K562 (cell line): ENCODE results near the gene TICRR. TPM values are rescaled to one million over a fixed set of nuclear protein-coding genes. Genes with fewer than 3 reads are reported as not detected.
A peak's percentile ranks its signal among the peaks of the same experiment; 100 is the strongest.

Experiments
- E2F3 ChIP-seq: fragments of 250-450 bp; sonication (Bioruptor Pico); IDR thresholded peaks from 2 replicates; pipeline ENCODE4 v1.4.0; 2020; ENCODE audit warnings: mild to moderate bottlenecking
- ETV5 ChIP-seq: sonication (generic); formaldehyde crosslinking; IDR thresholded peaks from 2 replicates; pipeline ENCODE4 v1.4.0; 2020; ENCODE audit warnings: low read depth, mild to moderate bottlenecking, missing genetic modification reagents
- HDAC8 ChIP-seq: fragments of 450-650 bp; IDR thresholded peaks from 2 replicates; pipeline ENCODE4 v1.6.1; 2016; ENCODE audit warnings: mild to moderate bottlenecking, missing genetic modification characterization, moderate library complexity, missing compliant biosample characterization
- NFE2 ChIP-seq: IDR thresholded peaks from 2 replicates; pipeline ENCODE4 v1.6.1; 2014; ENCODE audit warnings: antibody characterized with exemption, low read depth
- NFRKB ChIP-seq: fragments of 450-650 bp; IDR thresholded peaks from 2 replicates; pipeline ENCODE4 v1.6.1; 2016; ENCODE audit warnings: low read depth
- TARDBP ChIP-seq: fragments of 450-650 bp; IDR thresholded peaks from 2 replicates; pipeline ENCODE4 v1.6.1; 2016
- ZNF583 ChIP-seq: fragments of 250-450 bp; sonication (Bioruptor Pico); IDR thresholded peaks from 2 replicates; pipeline ENCODE4 v1.4.0; 2020
- polyA plus RNA-seq, 8 experiments: library from polyadenylated mRNA; depleted of rRNA in 4 of 8; stranded (reverse) in 5 of 8; unstranded in 3 of 8; fragments of >200 nt; fragmentation: Nextera tagmentation in 2 of 8; fragmentation: Illumina TruSeq in 1 of 8; extraction: Ambion mirVana in 2 of 8; extraction: Trizol in 1 of 8; gene quantifications; 2 replicates each; pipeline versions ENCODE4 v1.2.1 to v1.2.3, GENCODE V29; 2011 to 2014; ENCODE audit warnings: inconsistent platforms in 1 of 8, missing spikeins in 1 of 8
- total RNA-seq, 7 experiments: library from RNA; depleted of rRNA in 6 of 7; stranded (reverse); fragments of >200 nt in 6 of 7; fragmentation: Illumina TruSeq in 2 of 7; extraction: Trizol in 2 of 7; gene quantifications; 2 replicates each; pipeline versions ENCODE4 v1.2.1 to v1.2.3, GENCODE V29; 2011 to 2021; ENCODE audit warnings: low replicate concordance in 1 of 7
- TF ChIP-seq, protein P1 (sequence below): fragments of 200-600 bp; sonication (generic); IDR thresholded peaks from one replicate; pipeline ENCODE4 v1.6.1; 2012; ENCODE audit warnings: mild to moderate bottlenecking, low read depth, low read length, inconsistent platforms
- TF ChIP-seq, protein P2 (sequence below): fragments of 250-450 bp; sonication (Bioruptor Pico); IDR thresholded peaks from 2 replicates; pipeline ENCODE4 v1.4.0; 2020; ENCODE audit warnings: borderline replicate concordance
- TF ChIP-seq, protein P3 (sequence below): fragments of 450-650 bp; IDR thresholded peaks from 2 replicates; pipeline ENCODE4 v1.6.1; 2016
- TF ChIP-seq, protein P4 (sequence below), 2 experiments: IDR thresholded peaks; 2 replicates each; pipeline ENCODE4 v1.6.1; 2011; ENCODE audit warnings: borderline replicate concordance in 1 of 2, control low read depth in 1 of 2, low read depth in 1 of 2, low read length in 1 of 2, mild to moderate bottlenecking in 1 of 2, mixed read lengths in 1 of 2, moderate library complexity in 1 of 2; ENCODE audit not compliant: insufficient read depth in 1 of 2, insufficient read length in 1 of 2, poor library complexity in 1 of 2, severe bottlenecking in 1 of 2; ENCODE audit errors: extremely low read depth in 1 of 2

The TICRR gene
- total and polyA plus RNA-seq, 9 of the 15 experiments (the other 6 are each of a cell fraction or from before 2014, with no cell fraction given), result 0.84 to 22.9 (median 13.7) TPM

DNA sequence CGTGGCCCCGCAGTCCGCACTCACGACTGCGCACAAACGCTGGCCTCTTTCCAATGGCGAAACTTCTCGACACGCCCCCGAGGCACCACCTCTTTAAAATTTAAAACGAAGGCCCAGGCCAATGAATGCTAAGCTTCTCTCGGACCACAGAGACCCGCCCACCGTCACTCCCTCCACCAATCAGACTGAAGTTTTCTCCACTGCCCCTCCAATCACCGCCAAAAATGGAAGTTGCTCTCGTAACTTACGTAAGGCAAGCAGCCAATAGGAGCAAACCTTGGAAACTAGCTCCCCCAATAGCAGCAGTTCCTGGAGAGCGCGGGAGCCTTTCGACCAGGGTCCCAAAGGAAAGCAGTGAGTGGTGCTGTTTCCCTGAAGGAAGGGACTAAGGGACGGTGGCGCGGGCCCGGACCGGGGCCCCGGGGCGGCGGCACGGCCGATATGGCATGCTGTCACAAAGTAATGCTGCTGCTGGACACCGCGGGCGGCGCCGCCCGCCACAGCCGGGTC, at the start of gene TICRR (continued):
- TF ChIP-seq, protein P1, sequence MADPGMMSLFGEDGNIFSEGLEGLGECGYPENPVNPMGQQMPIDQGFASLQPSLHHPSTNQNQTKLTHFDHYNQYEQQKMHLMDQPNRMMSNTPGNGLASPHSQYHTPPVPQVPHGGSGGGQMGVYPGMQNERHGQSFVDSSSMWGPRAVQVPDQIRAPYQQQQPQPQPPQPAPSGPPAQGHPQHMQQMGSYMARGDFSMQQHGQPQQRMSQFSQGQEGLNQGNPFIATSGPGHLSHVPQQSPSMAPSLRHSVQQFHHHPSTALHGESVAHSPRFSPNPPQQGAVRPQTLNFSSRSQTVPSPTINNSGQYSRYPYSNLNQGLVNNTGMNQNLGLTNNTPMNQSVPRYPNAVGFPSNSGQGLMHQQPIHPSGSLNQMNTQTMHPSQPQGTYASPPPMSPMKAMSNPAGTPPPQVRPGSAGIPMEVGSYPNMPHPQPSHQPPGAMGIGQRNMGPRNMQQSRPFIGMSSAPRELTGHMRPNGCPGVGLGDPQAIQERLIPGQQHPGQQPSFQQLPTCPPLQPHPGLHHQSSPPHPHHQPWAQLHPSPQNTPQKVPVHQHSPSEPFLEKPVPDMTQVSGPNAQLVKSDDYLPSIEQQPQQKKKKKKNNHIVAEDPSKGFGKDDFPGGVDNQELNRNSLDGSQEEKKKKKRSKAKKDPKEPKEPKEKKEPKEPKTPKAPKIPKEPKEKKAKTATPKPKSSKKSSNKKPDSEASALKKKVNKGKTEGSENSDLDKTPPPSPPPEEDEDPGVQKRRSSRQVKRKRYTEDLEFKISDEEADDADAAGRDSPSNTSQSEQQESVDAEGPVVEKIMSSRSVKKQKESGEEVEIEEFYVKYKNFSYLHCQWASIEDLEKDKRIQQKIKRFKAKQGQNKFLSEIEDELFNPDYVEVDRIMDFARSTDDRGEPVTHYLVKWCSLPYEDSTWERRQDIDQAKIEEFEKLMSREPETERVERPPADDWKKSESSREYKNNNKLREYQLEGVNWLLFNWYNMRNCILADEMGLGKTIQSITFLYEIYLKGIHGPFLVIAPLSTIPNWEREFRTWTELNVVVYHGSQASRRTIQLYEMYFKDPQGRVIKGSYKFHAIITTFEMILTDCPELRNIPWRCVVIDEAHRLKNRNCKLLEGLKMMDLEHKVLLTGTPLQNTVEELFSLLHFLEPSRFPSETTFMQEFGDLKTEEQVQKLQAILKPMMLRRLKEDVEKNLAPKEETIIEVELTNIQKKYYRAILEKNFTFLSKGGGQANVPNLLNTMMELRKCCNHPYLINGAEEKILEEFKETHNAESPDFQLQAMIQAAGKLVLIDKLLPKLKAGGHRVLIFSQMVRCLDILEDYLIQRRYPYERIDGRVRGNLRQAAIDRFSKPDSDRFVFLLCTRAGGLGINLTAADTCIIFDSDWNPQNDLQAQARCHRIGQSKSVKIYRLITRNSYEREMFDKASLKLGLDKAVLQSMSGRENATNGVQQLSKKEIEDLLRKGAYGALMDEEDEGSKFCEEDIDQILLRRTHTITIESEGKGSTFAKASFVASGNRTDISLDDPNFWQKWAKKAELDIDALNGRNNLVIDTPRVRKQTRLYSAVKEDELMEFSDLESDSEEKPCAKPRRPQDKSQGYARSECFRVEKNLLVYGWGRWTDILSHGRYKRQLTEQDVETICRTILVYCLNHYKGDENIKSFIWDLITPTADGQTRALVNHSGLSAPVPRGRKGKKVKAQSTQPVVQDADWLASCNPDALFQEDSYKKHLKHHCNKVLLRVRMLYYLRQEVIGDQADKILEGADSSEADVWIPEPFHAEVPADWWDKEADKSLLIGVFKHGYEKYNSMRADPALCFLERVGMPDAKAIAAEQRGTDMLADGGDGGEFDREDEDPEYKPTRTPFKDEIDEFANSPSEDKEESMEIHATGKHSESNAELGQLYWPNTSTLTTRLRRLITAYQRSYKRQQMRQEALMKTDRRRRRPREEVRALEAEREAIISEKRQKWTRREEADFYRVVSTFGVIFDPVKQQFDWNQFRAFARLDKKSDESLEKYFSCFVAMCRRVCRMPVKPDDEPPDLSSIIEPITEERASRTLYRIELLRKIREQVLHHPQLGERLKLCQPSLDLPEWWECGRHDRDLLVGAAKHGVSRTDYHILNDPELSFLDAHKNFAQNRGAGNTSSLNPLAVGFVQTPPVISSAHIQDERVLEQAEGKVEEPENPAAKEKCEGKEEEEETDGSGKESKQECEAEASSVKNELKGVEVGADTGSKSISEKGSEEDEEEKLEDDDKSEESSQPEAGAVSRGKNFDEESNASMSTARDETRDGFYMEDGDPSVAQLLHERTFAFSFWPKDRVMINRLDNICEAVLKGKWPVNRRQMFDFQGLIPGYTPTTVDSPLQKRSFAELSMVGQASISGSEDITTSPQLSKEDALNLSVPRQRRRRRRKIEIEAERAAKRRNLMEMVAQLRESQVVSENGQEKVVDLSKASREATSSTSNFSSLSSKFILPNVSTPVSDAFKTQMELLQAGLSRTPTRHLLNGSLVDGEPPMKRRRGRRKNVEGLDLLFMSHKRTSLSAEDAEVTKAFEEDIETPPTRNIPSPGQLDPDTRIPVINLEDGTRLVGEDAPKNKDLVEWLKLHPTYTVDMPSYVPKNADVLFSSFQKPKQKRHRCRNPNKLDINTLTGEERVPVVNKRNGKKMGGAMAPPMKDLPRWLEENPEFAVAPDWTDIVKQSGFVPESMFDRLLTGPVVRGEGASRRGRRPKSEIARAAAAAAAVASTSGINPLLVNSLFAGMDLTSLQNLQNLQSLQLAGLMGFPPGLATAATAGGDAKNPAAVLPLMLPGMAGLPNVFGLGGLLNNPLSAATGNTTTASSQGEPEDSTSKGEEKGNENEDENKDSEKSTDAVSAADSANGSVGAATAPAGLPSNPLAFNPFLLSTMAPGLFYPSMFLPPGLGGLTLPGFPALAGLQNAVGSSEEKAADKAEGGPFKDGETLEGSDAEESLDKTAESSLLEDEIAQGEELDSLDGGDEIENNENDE, result no peak
- TF ChIP-seq, protein P2, sequence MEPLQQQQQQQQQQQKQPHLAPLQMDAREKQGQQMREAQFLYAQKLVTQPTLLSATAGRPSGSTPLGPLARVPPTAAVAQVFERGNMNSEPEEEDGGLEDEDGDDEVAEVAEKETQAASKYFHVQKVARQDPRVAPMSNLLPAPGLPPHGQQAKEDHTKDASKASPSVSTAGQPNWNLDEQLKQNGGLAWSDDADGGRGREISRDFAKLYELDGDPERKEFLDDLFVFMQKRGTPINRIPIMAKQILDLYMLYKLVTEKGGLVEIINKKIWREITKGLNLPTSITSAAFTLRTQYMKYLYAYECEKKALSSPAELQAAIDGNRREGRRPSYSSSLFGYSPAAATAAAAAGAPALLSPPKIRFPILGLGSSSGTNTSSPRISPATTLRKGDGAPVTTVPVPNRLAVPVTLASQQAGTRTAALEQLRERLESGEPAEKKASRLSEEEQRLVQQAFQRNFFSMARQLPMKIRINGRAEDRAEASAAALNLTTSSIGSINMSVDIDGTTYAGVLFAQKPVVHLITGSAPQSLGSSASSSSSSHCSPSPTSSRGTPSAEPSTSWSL (CRISPR knock-in tag), result no peak
- no peak for TF ChIP-seq TARDBP
- no peak for TF ChIP-seq NFE2
- TF ChIP-seq, protein P3, sequence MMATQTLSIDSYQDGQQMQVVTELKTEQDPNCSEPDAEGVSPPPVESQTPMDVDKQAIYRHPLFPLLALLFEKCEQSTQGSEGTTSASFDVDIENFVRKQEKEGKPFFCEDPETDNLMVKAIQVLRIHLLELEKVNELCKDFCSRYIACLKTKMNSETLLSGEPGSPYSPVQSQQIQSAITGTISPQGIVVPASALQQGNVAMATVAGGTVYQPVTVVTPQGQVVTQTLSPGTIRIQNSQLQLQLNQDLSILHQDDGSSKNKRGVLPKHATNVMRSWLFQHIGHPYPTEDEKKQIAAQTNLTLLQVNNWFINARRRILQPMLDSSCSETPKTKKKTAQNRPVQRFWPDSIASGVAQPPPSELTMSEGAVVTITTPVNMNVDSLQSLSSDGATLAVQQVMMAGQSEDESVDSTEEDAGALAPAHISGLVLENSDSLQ, result peak; percentile 86
- no peak for TF ChIP-seq ETV5 (CRISPR knock-in tag)
- no peak for TF ChIP-seq NFRKB
- TF ChIP-seq, protein P4, sequence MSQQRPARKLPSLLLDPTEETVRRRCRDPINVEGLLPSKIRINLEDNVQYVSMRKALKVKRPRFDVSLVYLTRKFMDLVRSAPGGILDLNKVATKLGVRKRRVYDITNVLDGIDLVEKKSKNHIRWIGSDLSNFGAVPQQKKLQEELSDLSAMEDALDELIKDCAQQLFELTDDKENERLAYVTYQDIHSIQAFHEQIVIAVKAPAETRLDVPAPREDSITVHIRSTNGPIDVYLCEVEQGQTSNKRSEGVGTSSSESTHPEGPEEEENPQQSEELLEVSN (IDR thresholded peaks at IDR 0.05; ENCODE audit: borderline replicate concordance in 1 of 2, extremely low read depth in 1 of 2, insufficient read depth in 1 of 2, insufficient read length in 1 of 2, low read depth in 1 of 2, low read length in 1 of 2, poor library complexity in 1 of 2, severe bottlenecking in 1 of 2), result peak; percentile 90 to 95
- TF ChIP-seq ZNF583 (CRISPR knock-in tag), result no peak
- TF ChIP-seq E2F3 (CRISPR knock-in tag), result peak; percentile 89
- no peak for TF ChIP-seq HDAC8 (tag)
